ENCODE data around the gene ZNF438.

DNA sequence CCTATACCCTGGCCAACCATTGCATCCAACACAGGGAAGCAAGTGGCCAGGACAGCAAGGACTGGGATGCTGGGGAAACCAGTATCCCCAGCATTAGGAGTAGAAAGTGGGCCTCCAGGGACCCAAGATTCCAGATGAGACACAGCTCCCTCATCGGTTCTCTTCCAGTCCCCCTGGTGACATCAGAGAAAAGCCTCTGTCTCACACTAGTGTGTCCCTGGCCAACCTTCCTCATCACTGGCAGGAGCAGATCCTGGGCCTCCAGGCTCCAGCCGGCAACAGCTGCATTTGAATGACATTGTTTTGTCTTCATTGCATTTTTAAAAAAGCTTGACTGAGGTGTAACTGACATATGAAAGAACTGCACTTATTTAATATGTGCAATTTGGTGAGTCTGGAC, 224.8 kb downstream of the ZNF438 start:
- TF ChIP-seq, protein P1, sequence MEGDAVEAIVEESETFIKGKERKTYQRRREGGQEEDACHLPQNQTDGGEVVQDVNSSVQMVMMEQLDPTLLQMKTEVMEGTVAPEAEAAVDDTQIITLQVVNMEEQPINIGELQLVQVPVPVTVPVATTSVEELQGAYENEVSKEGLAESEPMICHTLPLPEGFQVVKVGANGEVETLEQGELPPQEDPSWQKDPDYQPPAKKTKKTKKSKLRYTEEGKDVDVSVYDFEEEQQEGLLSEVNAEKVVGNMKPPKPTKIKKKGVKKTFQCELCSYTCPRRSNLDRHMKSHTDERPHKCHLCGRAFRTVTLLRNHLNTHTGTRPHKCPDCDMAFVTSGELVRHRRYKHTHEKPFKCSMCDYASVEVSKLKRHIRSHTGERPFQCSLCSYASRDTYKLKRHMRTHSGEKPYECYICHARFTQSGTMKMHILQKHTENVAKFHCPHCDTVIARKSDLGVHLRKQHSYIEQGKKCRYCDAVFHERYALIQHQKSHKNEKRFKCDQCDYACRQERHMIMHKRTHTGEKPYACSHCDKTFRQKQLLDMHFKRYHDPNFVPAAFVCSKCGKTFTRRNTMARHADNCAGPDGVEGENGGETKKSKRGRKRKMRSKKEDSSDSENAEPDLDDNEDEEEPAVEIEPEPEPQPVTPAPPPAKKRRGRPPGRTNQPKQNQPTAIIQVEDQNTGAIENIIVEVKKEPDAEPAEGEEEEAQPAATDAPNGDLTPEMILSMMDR (conservative IDR thresholded peaks at IDR 0.05; ENCODE audit: low read depth, low read length): no peak
- no peak for TF ChIP-seq MXI1 (IDR thresholded peaks at IDR 0.05; ENCODE audit: borderline replicate concordance, low read depth, low read length)
- TF ChIP-seq POLR2A (IDR thresholded peaks at IDR 0.05; ENCODE audit: low read depth, low read length): no peak
- TF ChIP-seq SMC3 (IDR thresholded peaks at IDR 0.05; ENCODE audit: low read depth, low read length): no peak
- TF ChIP-seq FOS (IDR thresholded peaks at IDR 0.05; ENCODE audit: low read depth, low read length): no peak
- no peak for TF ChIP-seq CEBPB (IDR thresholded peaks at IDR 0.05; ENCODE audit: low read depth, low read length)
- TF ChIP-seq RCOR1 (IDR thresholded peaks at IDR 0.05; ENCODE audit: insufficient replicate concordance, low read length): no peak
